WI38 (cell line): Measurements from ENCODE around the gene POLR1A.

Source experiments
- H3K4me3 ChIP-seq: 2 replicates; pipeline ENCODE4 v1.5.1; 2011; ENCODE audit warnings: low read depth, mild to moderate bottlenecking, control low read depth, low read length
- TF ChIP-seq, protein P1 (sequence below): IDR thresholded peaks from 2 replicates; pipeline ENCODE4 v1.5.1; 2012; ENCODE audit warnings: low read depth, mild to moderate bottlenecking, control low read depth, low read length

POLR1A gene

DNA sequence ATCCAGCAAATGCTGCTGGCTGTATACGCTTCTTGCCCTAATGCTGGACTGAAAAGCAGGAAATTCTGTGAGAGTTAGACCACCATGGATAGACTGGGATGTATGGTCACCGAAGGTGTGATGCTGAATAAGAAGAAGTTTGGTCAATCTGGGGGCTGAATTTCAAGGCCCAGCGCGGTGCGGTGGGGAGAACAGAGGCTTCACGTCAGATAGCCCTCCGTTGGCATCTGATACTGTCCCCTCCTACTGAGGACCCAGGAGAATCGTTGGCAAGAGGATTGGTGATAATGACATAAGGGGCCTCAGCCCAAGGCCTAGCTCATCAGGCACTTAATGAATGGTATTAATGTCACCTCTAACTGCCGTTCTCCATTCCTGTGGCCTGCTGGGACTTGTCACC is 119.6 kb downstream of the POLR1A start:
- TF ChIP-seq, protein P1, sequence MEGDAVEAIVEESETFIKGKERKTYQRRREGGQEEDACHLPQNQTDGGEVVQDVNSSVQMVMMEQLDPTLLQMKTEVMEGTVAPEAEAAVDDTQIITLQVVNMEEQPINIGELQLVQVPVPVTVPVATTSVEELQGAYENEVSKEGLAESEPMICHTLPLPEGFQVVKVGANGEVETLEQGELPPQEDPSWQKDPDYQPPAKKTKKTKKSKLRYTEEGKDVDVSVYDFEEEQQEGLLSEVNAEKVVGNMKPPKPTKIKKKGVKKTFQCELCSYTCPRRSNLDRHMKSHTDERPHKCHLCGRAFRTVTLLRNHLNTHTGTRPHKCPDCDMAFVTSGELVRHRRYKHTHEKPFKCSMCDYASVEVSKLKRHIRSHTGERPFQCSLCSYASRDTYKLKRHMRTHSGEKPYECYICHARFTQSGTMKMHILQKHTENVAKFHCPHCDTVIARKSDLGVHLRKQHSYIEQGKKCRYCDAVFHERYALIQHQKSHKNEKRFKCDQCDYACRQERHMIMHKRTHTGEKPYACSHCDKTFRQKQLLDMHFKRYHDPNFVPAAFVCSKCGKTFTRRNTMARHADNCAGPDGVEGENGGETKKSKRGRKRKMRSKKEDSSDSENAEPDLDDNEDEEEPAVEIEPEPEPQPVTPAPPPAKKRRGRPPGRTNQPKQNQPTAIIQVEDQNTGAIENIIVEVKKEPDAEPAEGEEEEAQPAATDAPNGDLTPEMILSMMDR, result no peak
- H3K4me3 ChIP-seq, result no peak overlapping the region

DNA sequence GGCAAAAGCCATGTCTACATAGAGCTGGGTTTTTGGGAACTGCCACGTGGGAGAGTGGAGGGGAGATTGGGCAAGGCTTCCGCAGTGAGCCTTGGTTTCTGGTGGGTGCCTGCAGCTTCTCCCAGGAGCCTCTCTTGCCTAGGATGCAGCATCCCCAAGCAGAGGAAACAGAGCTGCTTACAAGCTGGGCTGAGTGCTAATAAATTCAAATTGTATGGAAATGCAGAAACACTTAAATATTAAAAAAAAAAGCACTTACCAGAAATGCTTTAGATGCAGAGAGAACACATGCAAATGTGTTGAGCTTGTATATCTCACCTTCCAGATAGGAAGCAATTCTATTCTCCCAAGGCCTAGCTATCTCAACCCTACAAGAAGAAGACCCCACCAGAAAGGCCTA is 120.9 kb downstream of the POLR1A start:
- TF ChIP-seq, protein P1, result no peak
- H3K4me3 ChIP-seq, result no peak overlapping the region

DNA sequence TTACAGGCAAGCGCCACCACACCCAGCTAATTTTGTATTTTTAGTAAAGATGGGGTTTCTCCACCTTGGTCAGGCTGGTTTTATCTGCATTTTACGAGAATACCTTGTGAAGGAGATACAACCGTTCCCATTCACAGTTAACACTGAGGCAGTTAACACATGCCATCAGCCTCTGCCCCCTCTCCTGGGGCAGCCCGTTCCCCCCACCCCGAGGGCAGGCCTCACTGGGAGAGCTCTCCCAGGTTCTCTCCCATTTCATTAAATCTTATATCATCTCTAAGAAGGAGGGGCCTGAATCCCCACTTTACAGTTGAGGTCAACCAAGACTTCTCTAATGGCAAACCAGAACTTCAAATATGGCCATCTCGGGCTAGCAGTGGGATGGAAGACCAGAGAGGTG is 121.9 kb downstream of the POLR1A start:
- no peak overlapping the region for H3K4me3 ChIP-seq
- TF ChIP-seq, protein P1, result no peak

DNA sequence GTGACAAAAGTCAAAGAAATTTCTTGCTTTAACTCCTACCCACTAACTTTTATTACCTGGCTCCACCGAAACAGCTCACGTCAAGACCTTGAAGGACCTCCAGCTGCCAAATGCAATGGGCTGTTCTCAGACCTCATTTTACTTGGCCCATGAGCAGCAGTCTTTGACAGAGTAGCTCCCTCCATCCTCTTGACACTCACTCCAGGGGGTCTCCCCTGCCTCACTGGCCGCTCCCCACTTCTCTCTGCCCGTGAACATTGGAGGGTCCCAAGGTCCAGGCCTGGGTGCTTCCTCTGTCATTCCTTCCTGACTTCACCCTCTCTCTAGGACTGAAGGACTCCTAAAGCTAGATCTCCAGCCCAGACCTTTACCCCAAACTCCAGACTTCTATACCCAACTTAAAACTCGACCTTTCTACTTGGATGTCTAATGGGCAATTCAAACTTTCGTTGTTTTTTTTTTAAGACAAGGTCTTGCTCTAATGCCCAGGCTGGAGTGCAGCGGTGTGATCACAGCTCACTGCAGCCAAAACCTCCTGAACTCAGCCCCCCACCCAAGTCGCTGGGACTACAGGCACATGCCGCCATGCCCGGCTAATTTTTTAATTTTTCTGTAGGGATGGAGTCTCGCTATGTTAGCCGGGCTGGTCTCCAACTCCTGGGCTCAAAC is 124.0 kb downstream of the POLR1A start:
- TF ChIP-seq, protein P1, result no peak
- no peak overlapping the region for H3K4me3 ChIP-seq

DNA sequence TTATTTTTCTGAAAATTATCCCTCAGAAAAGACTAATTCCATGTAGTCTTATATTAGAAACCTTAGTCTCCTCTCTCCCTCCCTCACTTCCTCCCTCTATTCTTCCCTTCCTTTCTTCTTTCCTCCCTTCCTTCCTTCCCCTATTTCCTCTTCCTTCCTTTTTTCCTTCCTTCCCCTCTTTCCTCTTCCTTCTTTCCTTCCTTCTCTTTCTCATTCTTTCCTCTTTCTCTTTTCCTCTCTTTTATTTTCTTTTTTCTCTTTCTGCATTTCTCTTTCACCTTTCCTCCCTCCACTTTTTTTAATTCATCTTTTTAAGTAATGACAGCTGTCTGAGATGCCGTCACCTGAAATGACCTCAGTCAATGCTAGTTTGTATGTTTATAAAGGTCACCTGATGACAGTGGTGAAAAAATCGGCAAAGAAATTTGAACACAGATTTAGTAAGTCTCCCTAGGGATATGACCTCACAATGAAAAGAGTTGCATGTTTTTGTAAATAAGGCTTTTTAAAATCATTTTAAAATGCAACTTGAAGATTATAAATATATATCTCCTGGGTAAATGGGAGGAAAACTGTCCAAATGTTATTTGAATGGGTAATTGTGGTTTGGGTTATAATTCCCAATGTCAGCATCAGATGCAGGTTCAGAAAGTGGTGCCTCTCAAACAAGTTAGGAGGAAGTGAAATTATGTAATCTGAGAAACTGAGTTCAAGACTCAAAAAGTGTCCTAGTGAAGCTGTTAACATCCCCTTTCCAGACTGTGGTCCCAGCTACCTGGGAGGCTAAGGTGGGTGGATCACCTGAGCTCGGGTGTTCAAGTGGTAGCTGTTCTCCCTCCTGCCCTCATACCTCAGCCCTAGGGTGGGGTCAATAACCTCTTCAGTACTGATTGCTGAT is 126.6 kb downstream of the POLR1A start:
- TF ChIP-seq, protein P1, result no peak
- H3K4me3 ChIP-seq, result no peak overlapping the region

DNA sequence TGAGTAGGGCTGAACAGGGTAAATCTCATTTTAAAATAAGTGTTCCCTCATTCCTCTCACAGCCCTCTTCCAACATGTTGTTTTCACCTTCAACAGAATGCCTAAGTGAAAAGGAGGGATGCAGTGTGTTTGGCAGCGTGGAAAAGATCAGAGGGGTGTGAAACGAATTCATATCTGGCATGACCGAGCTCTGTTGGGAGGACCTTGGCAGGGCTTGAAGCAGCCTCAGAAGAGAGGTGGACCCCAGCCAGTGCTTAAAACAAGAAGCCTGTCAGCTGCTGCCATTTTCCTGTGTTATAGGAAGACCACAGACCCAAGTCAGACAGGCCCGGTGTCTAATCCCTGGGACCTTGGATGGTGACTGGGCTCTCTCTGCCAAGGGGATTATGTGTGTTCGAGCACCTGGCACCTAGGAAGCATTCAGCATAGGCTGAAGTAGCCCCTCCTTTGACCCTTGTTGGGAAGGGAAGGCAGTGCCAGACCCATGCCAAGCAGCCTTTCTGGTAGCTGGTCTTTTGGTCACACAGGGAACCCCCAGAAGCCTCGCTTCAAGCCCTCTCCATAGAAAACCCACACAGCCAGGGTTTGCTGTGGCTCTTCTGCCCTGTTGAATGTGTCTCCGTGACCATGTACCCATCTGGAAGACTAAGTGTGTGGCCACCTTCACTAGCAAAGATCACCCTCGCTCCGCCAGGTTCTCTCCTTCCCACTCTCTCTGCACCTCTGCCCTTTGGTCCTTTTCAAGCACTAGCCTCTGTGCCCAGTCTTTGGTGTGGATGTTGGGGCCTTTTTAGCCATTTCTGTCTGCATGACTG is 129.4 kb downstream of the POLR1A start:
- TF ChIP-seq, protein P1, result no peak
- no peak overlapping the region for H3K4me3 ChIP-seq
